NT2/D1 (cell line): Measurements from ENCODE around the gene CAMK4.

Experiments used
- DNase-seq: peaks from one replicate; pipeline ENCODE4 v3.0.0-alpha.2; 2011; ENCODE audit warnings: low read depth, low spot score
- H3K27me3 ChIP-seq: 2 replicates; pipeline ENCODE4 v1.6.0; 2011; ENCODE audit warnings: mild to moderate bottlenecking; ENCODE audit not compliant: insufficient read length, insufficient read depth
- H3K36me3 ChIP-seq: 2 replicates; pipeline ENCODE4 v1.6.1; 2011; ENCODE audit warnings: mild to moderate bottlenecking, low read length, mixed read lengths; ENCODE audit not compliant: insufficient read depth, insufficient read length
- H3K4me1 ChIP-seq: 2 replicates; pipeline ENCODE4 v1.5.1; 2011; ENCODE audit not compliant: insufficient read depth, insufficient read length
- H3K4me3 ChIP-seq: 2 replicates; pipeline ENCODE4 v1.5.1; 2011; ENCODE audit warnings: low read depth; ENCODE audit not compliant: insufficient read length
- H3K9ac ChIP-seq: 2 replicates; pipeline ENCODE4 v1.6.0; 2011; ENCODE audit warnings: low read depth; ENCODE audit not compliant: insufficient read length
- H3K9me3 ChIP-seq: 2 replicates; pipeline ENCODE4 v1.5.1; 2011; ENCODE audit warnings: mild to moderate bottlenecking, low read length; ENCODE audit not compliant: insufficient read depth
- SUZ12 ChIP-seq: IDR thresholded peaks from 2 replicates; pipeline ENCODE4 v1.6.1; 2011; ENCODE audit not compliant: insufficient read length, insufficient read depth; ENCODE audit errors: extremely low read depth
- YY1 ChIP-seq: IDR thresholded peaks from 2 replicates; pipeline ENCODE4 v1.6.1; 2011; ENCODE audit not compliant: insufficient read length, insufficient read depth
- ZNF274 ChIP-seq: IDR thresholded peaks from 2 replicates; pipeline ENCODE4 v1.6.1; 2011; ENCODE audit warnings: mild to moderate bottlenecking, low read depth, low read length

Gene CAMK4

DNA sequence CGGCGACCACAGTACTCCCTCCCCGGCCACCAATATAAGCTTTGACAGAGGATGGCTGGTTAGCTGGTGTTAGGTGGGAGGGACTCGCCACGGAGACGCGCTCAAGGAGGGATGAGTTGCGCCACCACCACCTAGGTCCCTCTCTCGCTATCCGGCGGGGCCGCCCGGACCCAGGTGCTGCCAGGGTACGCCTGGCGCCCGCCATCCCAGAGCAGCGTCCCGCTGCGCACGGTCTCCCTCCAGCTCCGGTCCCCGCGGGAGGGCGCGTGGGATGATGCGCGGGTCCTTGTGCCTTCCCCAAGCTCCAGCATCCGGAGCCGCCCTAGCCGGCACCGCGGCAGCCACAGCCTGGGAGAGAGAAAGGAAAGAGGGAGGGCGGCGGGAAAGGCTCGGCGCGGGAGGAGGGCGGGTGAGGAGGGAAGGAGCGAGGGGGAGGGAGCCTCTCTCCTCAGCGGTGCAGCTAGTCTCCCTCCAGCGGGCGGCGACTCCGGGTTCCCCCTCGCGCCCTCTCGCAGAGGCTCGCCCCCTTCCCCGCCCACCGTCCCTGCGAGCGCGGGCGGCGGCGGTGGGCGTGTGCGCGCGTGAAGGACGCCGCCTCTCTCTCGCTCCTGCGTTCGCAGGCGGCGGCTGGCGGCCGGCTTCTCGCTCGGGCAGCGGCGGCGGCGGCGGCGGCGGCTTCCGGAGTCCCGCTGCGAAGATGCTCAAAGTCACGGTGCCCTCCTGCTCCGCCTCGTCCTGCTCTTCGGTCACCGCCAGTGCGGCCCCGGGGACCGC, at the start of gene CAMK4:
Gene CAMK4, plus strand, starts transcription at position 598 of the 774 bp plus-strand sequence. Its CDS starts 100 bp downstream, at position 698.
- H3K9ac ChIP-seq: peak within 1 kb of the TSS; percentile 90
- no peaks in the 10 kb centered on the region for H3K9me3 ChIP-seq
- peak; percentile 42 for DNase-seq
- H3K4me1 ChIP-seq: peaks cover 2% of the 10 kb centered on the region
- peaks cover 11% of the 10 kb centered on the region for H3K27me3 ChIP-seq
- no peaks in the 10 kb centered on the region for H3K36me3 ChIP-seq
- H3K4me3 ChIP-seq: peak within 1 kb of the TSS; percentile 71
- TF ChIP-seq ZNF274 (no peak), SUZ12 (no peak), YY1 (no peak)

DNA sequence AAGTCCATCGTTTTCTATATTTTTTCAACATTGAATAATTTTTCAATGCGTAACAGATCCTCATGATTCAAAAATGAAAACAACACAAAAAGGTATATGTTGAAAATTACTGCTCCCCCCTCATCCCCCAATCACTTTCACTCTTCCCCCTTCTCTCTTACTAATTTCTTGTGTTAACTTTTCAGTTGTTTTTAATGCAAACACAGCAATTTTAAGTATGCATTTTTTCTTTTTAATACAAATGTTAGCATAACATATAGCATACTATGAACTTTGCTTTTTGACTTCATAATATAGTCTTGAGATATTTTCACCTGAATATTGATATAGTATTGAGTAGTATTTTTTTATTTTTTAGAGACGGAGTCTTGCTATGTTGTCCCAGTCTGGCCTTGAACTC, 41.1 kb upstream of the CAMK4 start:
- no peaks in the 10 kb centered on the region for H3K27me3 ChIP-seq
- H3K9ac ChIP-seq: no peak overlapping the region
- no peak overlapping the region for H3K4me3 ChIP-seq
- no peaks in the 10 kb centered on the region for H3K4me1 ChIP-seq
- TF ChIP-seq ZNF274 (no peak), SUZ12 (no peak), YY1 (no peak)
- no peak for DNase-seq
- H3K9me3 ChIP-seq: no peaks in the 10 kb centered on the region
- H3K36me3 ChIP-seq: no peaks in the 10 kb centered on the region

DNA sequence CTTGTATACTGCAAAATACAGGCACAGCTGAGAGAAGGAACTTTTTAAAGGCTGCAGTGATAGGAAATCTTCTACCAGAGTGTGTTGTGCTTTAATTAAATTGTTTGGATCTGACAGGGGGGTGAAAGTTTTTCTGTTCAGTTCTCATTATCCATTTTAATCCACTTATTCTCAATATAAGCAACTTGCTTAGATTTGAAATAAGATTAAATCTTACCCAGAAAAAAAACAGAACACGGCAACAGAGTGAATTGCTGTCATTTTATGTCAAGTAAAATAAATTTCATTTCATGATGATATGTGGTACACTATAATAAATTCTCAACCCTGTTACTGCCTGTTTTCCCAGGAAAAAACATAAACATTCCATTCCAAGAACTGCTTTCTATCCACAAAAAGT, 37.1 kb upstream of the CAMK4 start:
- H3K4me3 ChIP-seq: no peak overlapping the region
- H3K9me3 ChIP-seq: no peaks in the 10 kb centered on the region
- DNase-seq: no peak
- H3K27me3 ChIP-seq: no peaks in the 10 kb centered on the region
- no peak for TF ChIP-seq YY1
- no peak for TF ChIP-seq ZNF274
- TF ChIP-seq SUZ12: no peak
- no peaks in the 10 kb centered on the region for H3K36me3 ChIP-seq
- no peak overlapping the region for H3K9ac ChIP-seq
- no peaks in the 10 kb centered on the region for H3K4me1 ChIP-seq

DNA sequence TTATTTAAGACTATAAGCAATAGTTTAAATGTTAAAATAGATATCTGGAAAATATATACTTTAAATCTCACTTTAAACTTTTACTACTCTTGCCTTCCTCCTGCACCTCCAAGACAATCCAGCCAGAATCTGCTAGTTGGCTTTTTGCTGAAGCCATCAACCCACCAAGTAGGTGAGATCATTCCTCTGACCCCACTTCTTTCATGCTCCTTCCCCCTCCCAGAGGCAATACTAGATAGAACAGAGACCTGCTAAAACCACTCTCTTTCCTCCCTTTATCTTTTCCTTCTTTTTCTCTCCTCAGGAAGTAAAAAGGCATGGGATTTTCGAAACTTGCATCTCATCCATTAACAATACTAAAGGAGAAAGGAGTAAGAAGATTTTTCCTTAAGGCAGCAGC, 30.1 kb upstream of the CAMK4 start:
- no peaks in the 10 kb centered on the region for H3K9me3 ChIP-seq
- DNase-seq: no peak
- H3K4me1 ChIP-seq: no peaks in the 10 kb centered on the region
- H3K36me3 ChIP-seq: no peaks in the 10 kb centered on the region
- no peak for TF ChIP-seq SUZ12
- no peaks in the 10 kb centered on the region for H3K27me3 ChIP-seq
- no peak overlapping the region for H3K9ac ChIP-seq
- H3K4me3 ChIP-seq: no peak overlapping the region

DNA sequence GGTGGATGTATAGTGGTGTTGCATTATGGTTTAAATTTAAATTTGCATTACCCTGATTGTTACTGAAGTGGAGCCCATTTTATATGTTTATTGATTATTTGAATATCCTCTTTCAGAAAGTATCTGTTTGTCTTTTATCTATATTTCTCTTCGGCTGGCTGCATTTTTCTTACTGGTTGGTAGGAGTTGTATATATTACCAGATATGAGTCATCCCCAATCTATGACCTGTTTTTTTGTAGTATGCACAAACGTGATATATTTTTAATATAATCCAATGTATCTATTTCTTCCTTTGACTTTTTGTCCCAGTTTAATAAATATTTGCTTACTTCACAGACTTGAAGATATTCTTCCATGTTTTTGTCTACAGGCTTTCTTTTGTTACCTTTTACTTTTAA, 29.3 kb upstream of the CAMK4 start:
- Histone ChIP-seq H3K9me3 (no peaks in the 10 kb centered on the region), H3K9ac (no peak overlapping the region), H3K4me1 (no peaks in the 10 kb centered on the region), H3K36me3 (no peaks in the 10 kb centered on the region), H3K4me3 (no peak overlapping the region), H3K27me3 (no peaks in the 10 kb centered on the region)
- no peak for DNase-seq
- TF ChIP-seq SUZ12 (no peak), YY1 (no peak)

DNA sequence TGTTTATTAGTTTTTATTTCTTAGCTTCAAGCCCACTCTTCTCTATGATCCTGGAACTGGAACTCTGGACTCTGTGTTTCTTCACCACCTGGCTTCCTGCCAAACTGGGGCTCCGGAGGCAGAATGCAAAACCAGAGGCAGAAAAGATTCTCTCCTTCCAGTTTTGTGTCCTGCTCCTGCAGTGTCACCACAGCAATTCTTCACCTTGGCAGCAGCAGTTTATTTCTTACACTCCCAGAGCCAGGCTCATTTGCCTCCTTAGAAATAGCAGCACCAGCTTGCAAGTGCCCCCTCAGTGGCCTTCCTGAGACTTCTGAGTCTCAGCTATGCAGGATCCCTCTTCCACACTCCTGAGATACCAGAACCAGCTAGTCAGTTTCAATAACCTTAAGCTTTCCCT, 26.7 kb upstream of the CAMK4 start:
- Histone ChIP-seq H3K4me1 (no peaks in the 10 kb centered on the region), H3K9ac (no peak overlapping the region), H3K27me3 (no peaks in the 10 kb centered on the region), H3K36me3 (no peaks in the 10 kb centered on the region), H3K4me3 (no peak overlapping the region), H3K9me3 (no peaks in the 10 kb centered on the region)
- no peak for TF ChIP-seq ZNF274
- no peak for DNase-seq

DNA sequence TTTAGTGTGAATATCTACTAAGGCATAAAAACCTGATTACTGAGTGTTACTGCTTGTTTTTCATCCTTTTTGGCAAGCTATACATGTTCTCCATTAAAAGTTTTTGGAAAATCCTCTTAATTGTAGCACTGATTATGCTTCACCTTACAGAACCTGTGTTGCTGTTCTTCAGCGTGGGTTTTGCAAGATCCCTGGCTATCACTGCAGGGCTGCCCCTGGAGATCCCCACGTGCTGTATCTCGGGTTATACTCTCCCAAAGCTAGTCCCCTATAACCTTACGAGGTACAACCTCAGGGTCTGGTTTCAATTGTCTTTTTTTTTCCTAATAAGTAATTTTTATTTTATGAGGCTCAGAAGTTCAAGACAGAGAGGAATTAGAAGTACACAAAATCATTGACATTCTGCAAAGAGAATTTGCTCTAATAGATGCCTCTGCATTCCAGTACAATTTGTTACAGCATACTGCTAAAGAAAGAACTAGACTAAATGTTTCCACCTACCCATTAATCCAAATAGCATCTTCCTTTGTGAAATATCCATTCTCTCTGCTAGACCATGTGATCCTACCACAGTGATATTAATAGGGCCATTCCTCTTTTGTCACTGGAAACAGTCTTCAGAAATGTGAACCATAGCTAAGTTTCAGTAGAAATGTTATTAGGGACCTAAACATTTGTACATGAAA, 25.8 kb upstream of the CAMK4 start:
- no peak for DNase-seq
- TF ChIP-seq ZNF274 (no peak), SUZ12 (no peak), YY1 (no peak)
- no peaks in the 10 kb centered on the region for H3K27me3 ChIP-seq
- no peak overlapping the region for H3K9ac ChIP-seq
- no peaks in the 10 kb centered on the region for H3K9me3 ChIP-seq
- no peaks in the 10 kb centered on the region for H3K36me3 ChIP-seq
- H3K4me1 ChIP-seq: no peaks in the 10 kb centered on the region
- H3K4me3 ChIP-seq: no peak overlapping the region
